ENCODE results near the gene DNMT3L. TPM values are rescaled to one million over a fixed set of nuclear protein-coding genes. Genes with fewer than 3 reads are reported as not detected.
"Not testable (repeated sequence)": the region's sequence is repeated elsewhere in the genome, so short reads cannot be mapped to it uniquely, and the experiment has no call there.

DNMT3L gene
- polyA plus RNA-seq, 2 donors, result not detected

DNA sequence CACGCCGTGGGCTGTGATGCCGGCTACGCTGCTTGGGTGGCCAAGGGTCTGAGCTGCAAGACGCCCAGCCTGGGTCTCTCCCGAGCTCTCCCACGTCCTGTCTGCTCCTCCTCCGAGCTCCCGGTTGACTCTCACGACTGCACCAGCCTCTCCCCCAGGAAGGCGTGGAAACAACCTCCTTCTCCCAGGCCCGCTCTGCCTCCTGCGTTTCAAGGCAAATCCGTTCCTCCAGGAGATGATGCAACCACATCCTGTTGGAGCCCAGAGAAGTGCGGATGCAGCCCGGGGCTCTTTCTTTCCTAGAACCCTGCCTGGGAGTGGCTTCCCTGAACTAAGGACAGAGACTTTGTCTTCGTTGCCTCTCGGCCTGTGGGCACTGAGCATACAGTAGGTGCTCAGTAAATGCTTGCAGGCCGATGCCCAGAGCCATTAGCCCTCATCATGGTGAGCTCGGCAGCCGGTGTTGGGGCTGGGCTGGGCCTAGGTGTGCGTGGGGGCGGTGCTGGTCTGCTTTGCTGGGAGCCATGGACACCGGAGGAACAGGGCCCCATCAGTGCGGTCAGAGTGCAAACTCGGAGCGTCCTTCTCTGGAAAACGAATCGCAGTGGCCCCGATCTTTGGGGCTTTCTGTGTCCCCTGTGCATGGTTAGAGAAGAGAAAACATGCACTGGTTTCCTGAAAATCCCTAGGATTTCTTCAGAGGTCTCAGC, 59.0 kb downstream of the DNMT3L start:
- not testable (repeated sequence) for H3K9me3 ChIP-seq (ENCODE audit: control insufficient read depth in 2 of 2, insufficient read depth in 1 of 2, low read depth in 1 of 2, low read length in 1 of 2); H3K36me3 ChIP-seq (ENCODE audit: control insufficient read depth in 2 of 2, insufficient read depth in 2 of 2, low read length in 1 of 2); H3K27ac ChIP-seq (ENCODE audit: low read depth in 2 of 2, low read length in 1 of 2); H3K4me1 ChIP-seq (ENCODE audit: control insufficient read depth in 2 of 2, insufficient read depth in 2 of 2, low read length in 1 of 2); H3K27me3 ChIP-seq (ENCODE audit: control insufficient read depth in 1 of 2, insufficient read depth in 2 of 2, low read length in 2 of 2); H3K4me3 ChIP-seq (ENCODE audit: low read depth in 1 of 2, low read length in 2 of 2)
- WGBS, 2 donors, result no CpG with 5 or more reads among the region's 30 CpGs

DNA sequence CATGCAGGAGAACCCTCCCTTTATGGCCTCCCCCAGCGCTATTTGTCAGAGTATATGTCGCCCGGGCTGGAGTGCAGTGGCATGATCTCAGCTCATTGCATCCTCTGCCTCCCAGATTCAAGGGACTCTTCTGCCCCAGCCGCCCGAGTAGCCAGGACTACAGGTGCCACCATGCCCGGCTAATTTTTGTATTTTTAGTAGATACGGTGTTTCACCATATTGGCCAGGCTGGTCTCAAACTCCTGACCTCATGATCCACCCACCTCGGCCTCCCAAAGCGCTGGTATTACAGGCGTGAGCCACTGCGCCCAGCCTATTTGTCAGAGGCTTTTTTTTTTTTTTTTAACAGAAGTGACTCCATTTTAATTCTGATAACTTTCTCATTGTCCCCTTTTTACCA, 61.7 kb downstream of the DNMT3L start:
- WGBS, 2 donors, result 92 to 96% methylated on average over 11 of the region's 11 CpGs
- H3K4me1 ChIP-seq (ENCODE audit: control insufficient read depth in 2 of 2, insufficient read depth in 2 of 2, low read length in 1 of 2); H3K36me3 ChIP-seq (ENCODE audit: control insufficient read depth in 2 of 2, insufficient read depth in 2 of 2, low read length in 1 of 2); H3K27me3 ChIP-seq (ENCODE audit: control insufficient read depth in 1 of 2, insufficient read depth in 2 of 2, low read length in 2 of 2); H3K4me3 ChIP-seq (ENCODE audit: low read depth in 1 of 2, low read length in 2 of 2); H3K27ac ChIP-seq (ENCODE audit: low read depth in 2 of 2, low read length in 1 of 2); H3K9me3 ChIP-seq (ENCODE audit: control insufficient read depth in 2 of 2, insufficient read depth in 1 of 2, low read depth in 1 of 2, low read length in 1 of 2): not testable (repeated sequence)

DNA sequence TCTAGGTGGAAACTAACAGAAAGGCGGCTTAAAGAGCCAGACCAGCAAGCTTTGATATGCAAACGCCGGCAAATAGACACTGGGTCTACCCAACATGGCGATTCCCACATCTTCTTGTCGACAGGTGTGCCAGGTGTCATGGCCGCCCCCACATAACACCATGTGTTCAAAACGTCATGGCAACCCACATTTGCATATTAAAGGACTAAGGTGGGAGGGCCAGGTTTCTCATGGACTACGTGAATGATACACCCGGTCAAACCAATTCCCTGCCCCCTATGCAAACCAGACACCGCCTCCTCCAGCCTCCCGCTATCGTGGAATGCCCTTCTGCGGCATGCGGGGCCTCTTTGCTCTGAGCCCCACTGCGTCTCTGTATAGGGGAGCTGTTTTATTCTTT, 62.2 kb downstream of the DNMT3L start:
- Histone ChIP-seq H3K36me3 (ENCODE audit: control insufficient read depth in 2 of 2, insufficient read depth in 2 of 2, low read length in 1 of 2) (no peaks in the 10 kb centered on the region), H3K9me3 (ENCODE audit: control insufficient read depth in 2 of 2, insufficient read depth in 1 of 2, low read depth in 1 of 2, low read length in 1 of 2) (no peaks in the 10 kb centered on the region), H3K4me3 (ENCODE audit: low read depth in 1 of 2, low read length in 2 of 2) (no peak overlapping the region), H3K27ac (ENCODE audit: low read depth in 2 of 2, low read length in 1 of 2) (no peak overlapping the region), H3K4me1 (ENCODE audit: control insufficient read depth in 2 of 2, insufficient read depth in 2 of 2, low read length in 1 of 2) (no peaks in the 10 kb centered on the region), H3K27me3 (ENCODE audit: control insufficient read depth in 1 of 2, insufficient read depth in 2 of 2, low read length in 2 of 2) (no peaks in the 10 kb centered on the region)
- WGBS, 2 donors, result 74 to 79% methylated on average over 15 of the region's 15 CpGs

DNA sequence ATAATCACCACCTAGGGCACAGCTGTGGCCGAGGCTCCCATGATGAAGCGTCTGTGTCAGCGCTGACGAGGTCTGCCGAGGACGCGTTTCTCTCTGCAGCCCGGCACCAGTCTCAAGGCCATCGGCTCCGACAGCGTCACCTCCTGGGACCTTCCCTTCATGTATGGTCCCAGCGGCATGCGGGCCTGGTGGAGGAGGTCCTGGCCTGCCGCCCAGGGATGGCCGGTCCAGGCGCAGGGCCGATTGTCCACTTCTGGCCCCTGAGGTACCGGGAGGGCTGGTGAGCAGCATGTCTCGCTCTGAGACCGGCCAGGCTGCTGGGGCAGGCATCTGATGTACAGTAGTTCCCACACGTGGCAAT, 64.6 kb downstream of the DNMT3L start:
- H3K27me3 ChIP-seq (ENCODE audit: control insufficient read depth in 1 of 2, insufficient read depth in 2 of 2, low read length in 2 of 2); H3K4me1 ChIP-seq (ENCODE audit: control insufficient read depth in 2 of 2, insufficient read depth in 2 of 2, low read length in 1 of 2); H3K36me3 ChIP-seq (ENCODE audit: control insufficient read depth in 2 of 2, insufficient read depth in 2 of 2, low read length in 1 of 2); H3K4me3 ChIP-seq (ENCODE audit: low read depth in 1 of 2, low read length in 2 of 2); H3K9me3 ChIP-seq (ENCODE audit: control insufficient read depth in 2 of 2, insufficient read depth in 1 of 2, low read depth in 1 of 2, low read length in 1 of 2); H3K27ac ChIP-seq (ENCODE audit: low read depth in 2 of 2, low read length in 1 of 2): not testable (repeated sequence)
- 79 to 89% methylated on average over 6 to 20 of the region's 21 CpGs for WGBS, 2 donors

Other genes with a start within 250 kb of the DNMT3L start
- gene TRAPPC10, start 249.6 kb downstream of the DNMT3L start, polyA plus RNA-seq, result 1 to 10 TPM; 6.8 to 7.7 TPM
- gene PWP2, start 154.5 kb downstream of the DNMT3L start, polyA plus RNA-seq, result 1 to 10 TPM; 2.2 to 3.2 TPM
- 1 to 10 TPM; 4.8 to 7.5 TPM for gene GATD3, start 128.2 kb downstream of the DNMT3L start, polyA plus RNA-seq
- 1 to 10 TPM; 2.6 to 3.7 TPM for gene ICOSLG, start 21.0 kb downstream of the DNMT3L start, polyA plus RNA-seq
- gene AIRE, start 24.0 kb upstream of the DNMT3L start, polyA plus RNA-seq, result under 1 TPM; 0.01 to 0.06 TPM
- 10 to 100 TPM; 85.7 to 96.4 TPM for gene PFKL, start 38.2 kb upstream of the DNMT3L start, polyA plus RNA-seq
- 10 to 100 TPM; 13.9 to 19.1 TPM for gene CFAP410, start 77.5 kb upstream of the DNMT3L start, polyA plus RNA-seq
- 1 to 10 TPM; 1.2 to 1.7 TPM for gene TRPM2, start 91.7 kb upstream of the DNMT3L start, polyA plus RNA-seq
- under 1 TPM; 0.63 to 0.93 TPM for gene LRRC3, start 193.6 kb upstream of the DNMT3L start, polyA plus RNA-seq

All from esophagus (tissue), 2 donors.